CD14-positive monocyte (primary cell): ENCODE results near the gene NADK2. TPM values are rescaled to one million over a fixed set of nuclear protein-coding genes. Genes with fewer than 3 reads are reported as not detected.

Experiments used
- DNase-seq, 3 donors: peaks; one replicate each; pipeline ENCODE4 v3.0.0-alpha.2; 2011 to 2022
- H2AFZ ChIP-seq: 2 replicates; pipeline ENCODE4 v1.6.0; 2012; ENCODE audit warnings: mild to moderate bottlenecking, low read depth, low read length, inconsistent platforms; ENCODE audit not compliant: insufficient read depth, poor library complexity, severe bottlenecking
- H3K27ac ChIP-seq, 2 donors: 1 replicate in 1 of 2; 2 replicates in 1 of 2; pipeline ENCODE4 v1.5.1; 2012 to 2013; ENCODE audit warnings: low read length in 2 of 2, control low read depth in 1 of 2, inconsistent platforms in 1 of 2, low read depth in 1 of 2, mild to moderate bottlenecking in 1 of 2
- H3K27me3 ChIP-seq, 2 donors: one replicate each; pipeline versions ENCODE4 v1.6.0 to v1.6.1; 2011 to 2013; ENCODE audit warnings: low read length in 2 of 2; ENCODE audit not compliant: control insufficient read depth in 2 of 2, insufficient read depth in 2 of 2
- H3K36me3 ChIP-seq, 2 donors: replicated peaks in 1 of 2; 1 replicate in 1 of 2; 2 replicates in 1 of 2; pipeline versions ENCODE4 v1.5.1 to v1.6.1; 2012 to 2013; ENCODE audit warnings: low read length in 2 of 2, control low read depth in 1 of 2, inconsistent platforms in 1 of 2, mild to moderate bottlenecking in 1 of 2; ENCODE audit not compliant: insufficient read depth in 2 of 2, control insufficient read depth in 1 of 2
- H3K4me1 ChIP-seq, 2 donors: 1 replicate in 1 of 2; 2 replicates in 1 of 2; pipeline versions ENCODE4 v1.5.1 to v1.6.1; 2012 to 2013; ENCODE audit warnings: low read length in 2 of 2, control low read depth in 1 of 2, inconsistent platforms in 1 of 2, mild to moderate bottlenecking in 1 of 2, moderate library complexity in 1 of 2; ENCODE audit not compliant: insufficient read depth in 2 of 2, control insufficient read depth in 1 of 2
- H3K4me2 ChIP-seq: replicated peaks from 2 replicates; pipeline ENCODE3; 2012; ENCODE audit warnings: low read length, moderate library complexity, mild to moderate bottlenecking; ENCODE audit not compliant: poor library complexity, severe bottlenecking; ENCODE audit errors: extremely low read depth
- H3K4me3 ChIP-seq, 3 experiments: fragments of 200-600 bp in 1 of 3; sonication (generic) in 1 of 3; replicated peaks in 1 of 3; 1 replicate in 2 of 3; 2 replicates in 1 of 3; pipeline ENCODE4 v1.5.1; 2011 to 2013; ENCODE audit warnings: low read length in 3 of 3, mild to moderate bottlenecking in 3 of 3, control low read depth in 2 of 3, low read depth in 2 of 3, inconsistent platforms in 1 of 3, moderate library complexity in 1 of 3
- H3K79me2 ChIP-seq: 2 replicates; pipeline ENCODE4 v1.6.0; 2012; ENCODE audit warnings: mild to moderate bottlenecking, control low read depth, inconsistent platforms, low read length, moderate library complexity; ENCODE audit not compliant: insufficient read depth
- H3K9ac ChIP-seq: 2 replicates; pipeline ENCODE4 v1.6.0; 2017; ENCODE audit warnings: low read length, mild to moderate bottlenecking; ENCODE audit not compliant: insufficient read depth, poor library complexity, severe bottlenecking
- H3K9me3 ChIP-seq, 2 donors: replicated peaks in 1 of 2; 1 replicate in 1 of 2; 2 replicates in 1 of 2; pipeline versions ENCODE4 v1.5.1 to v1.6.1; 2012 to 2013; ENCODE audit warnings: low read length in 2 of 2, control low read depth in 1 of 2; ENCODE audit not compliant: control insufficient read depth in 1 of 2, insufficient read depth in 1 of 2
- H4K20me1 ChIP-seq: 2 replicates; pipeline ENCODE4 v1.6.0; 2012; ENCODE audit warnings: mild to moderate bottlenecking, low read length, control low read depth, moderate library complexity; ENCODE audit not compliant: insufficient read depth
- H3K27ac Mint-ChIP-seq, 7 donors: one replicate each; pipeline ENCODE4 v1.8.0; 2020; ENCODE audit warnings: mild to moderate bottlenecking in 7 of 7, mixed read lengths in 7 of 7, moderate library complexity in 6 of 7, inconsistent platforms in 2 of 7
- H3K27me3 Mint-ChIP-seq, 3 donors: one replicate each; pipeline ENCODE4 v1.8.0; 2021 to 2022; ENCODE audit warnings: low read depth in 3 of 3, mild to moderate bottlenecking in 3 of 3, mixed read lengths in 3 of 3, moderate library complexity in 3 of 3, inconsistent platforms in 1 of 3
- H3K36me3 Mint-ChIP-seq, 2 donors: one replicate each; pipeline ENCODE4 v1.8.0; 2020; ENCODE audit warnings: mixed read lengths in 2 of 2, inconsistent platforms in 1 of 2, mild to moderate bottlenecking in 1 of 2
- H3K4me1 Mint-ChIP-seq: one replicate; pipeline ENCODE4 v1.8.0; 2020; ENCODE audit warnings: mild to moderate bottlenecking, mixed read lengths
- H3K4me3 Mint-ChIP-seq, 2 donors: one replicate each; pipeline ENCODE4 v1.8.0; 2020; ENCODE audit warnings: mild to moderate bottlenecking in 2 of 2, mixed read lengths in 2 of 2, moderate library complexity in 1 of 2
- H3K9me3 Mint-ChIP-seq, 7 donors: one replicate each; pipeline ENCODE4 v1.8.0; 2020 to 2022; ENCODE audit warnings: mixed read lengths in 7 of 7, mild to moderate bottlenecking in 6 of 7, moderate library complexity in 6 of 7, inconsistent platforms in 2 of 7
- WGBS: methylation state at CpG from one replicate; pipeline ENCODE4 v1.1.5; 2013; ENCODE audit warnings: missing lambda C conversion rate; ENCODE audit not compliant: insufficient coverage; 5-methylcytosine and 5-hydroxymethylcytosine counted together
- intact Hi-C, 2 donors: fragments of 100-400 bp; cut with micrococcal nuclease; formaldehyde crosslinking; loops; one replicate each; pipeline versions ENCODE4 v1.15.0 to v1.15.1; 2023
- polyA plus RNA-seq, 3 donors: library from polyadenylated mRNA; depleted of rRNA in 1 of 3; unstranded in 2 of 3; stranded (reverse) in 1 of 3; fragments of 300-500 nt in 2 of 3; fragments of >200 nt in 1 of 3; fragmentation: Illumina TruSeq in 2 of 3; gene quantifications; 1 replicate in 2 of 3; 2 replicates in 1 of 3; pipeline ENCODE4 v1.2.3, GENCODE V29; 2012 to 2021
- TF ChIP-seq, protein P1 (sequence below): fragments of 200-600 bp; IDR thresholded peaks from one replicate; pipeline ENCODE4 v1.8.0; 2022; ENCODE audit warnings: antibody characterized with exemption, mild to moderate bottlenecking

Gene NADK2
- polyA plus RNA-seq, 3 donors, result 2.6 to 5.9 (median 3.3) TPM

- DNase-seq, result no peak
- WGBS, result no CpG with 5 or more reads among the region's 3 CpGs
- peaks cover 47 to 48% of the 10 kb centered on the region in 2 donors for H3K36me3 Mint-ChIP-seq
These were observed 27.3 kb downstream of the NADK2 start for GRCh38 chr5:36214436-36214835.

DNA sequence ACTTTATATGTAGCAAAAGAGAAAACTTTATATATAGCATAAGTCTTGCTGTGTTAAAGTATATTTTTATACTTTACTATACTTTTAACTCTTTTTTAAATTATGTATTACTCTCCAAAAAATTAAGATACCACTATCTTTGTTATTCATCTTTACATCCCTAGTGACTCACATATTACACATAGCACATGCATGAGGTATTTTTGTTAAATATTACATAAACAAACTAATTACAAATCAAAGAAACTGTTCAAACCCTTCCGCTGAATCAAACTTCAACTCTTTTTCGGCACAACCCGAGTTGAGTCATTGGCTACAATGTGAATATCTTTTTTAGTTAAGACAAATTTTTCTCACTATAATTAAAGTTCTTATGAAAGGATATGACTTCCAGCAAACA lies 32.1 kb downstream of the NADK2 start:
- Mint-ChIP-seq H3K27ac (no peak overlapping the region), H3K27me3 (peaks cover 0 to 3% (median 1%) of the 10 kb centered on the region in 3 donors), H3K4me3 (no peak overlapping the region), H3K9me3 (peaks cover 0 to 2% (median 0%) of the 10 kb centered on the region in 7 donors), H3K36me3 (peaks cover 34 to 38% of the 10 kb centered on the region in 2 donors), H3K4me1 (no peaks in the 10 kb centered on the region)
- intact Hi-C loops, result no loop called here
- Histone ChIP-seq H3K9ac (no peak overlapping the region), H3K9me3 (no peaks in the 10 kb centered on the region), H4K20me1 (no peaks in the 10 kb centered on the region), H3K4me3 (no peak overlapping the region), H3K27me3 (no peaks in the 10 kb centered on the region), H3K27ac (no peak overlapping the region), H2AFZ (no peak overlapping the region), H3K4me1 (no peaks in the 10 kb centered on the region), H3K36me3 (peaks cover 19 to 57% of the 10 kb centered on the region in 2 donors), H3K79me2 (no peaks in the 10 kb centered on the region), H3K4me2 (no peak overlapping the region)
- DNase-seq, result no peak
- TF ChIP-seq, protein P1, sequence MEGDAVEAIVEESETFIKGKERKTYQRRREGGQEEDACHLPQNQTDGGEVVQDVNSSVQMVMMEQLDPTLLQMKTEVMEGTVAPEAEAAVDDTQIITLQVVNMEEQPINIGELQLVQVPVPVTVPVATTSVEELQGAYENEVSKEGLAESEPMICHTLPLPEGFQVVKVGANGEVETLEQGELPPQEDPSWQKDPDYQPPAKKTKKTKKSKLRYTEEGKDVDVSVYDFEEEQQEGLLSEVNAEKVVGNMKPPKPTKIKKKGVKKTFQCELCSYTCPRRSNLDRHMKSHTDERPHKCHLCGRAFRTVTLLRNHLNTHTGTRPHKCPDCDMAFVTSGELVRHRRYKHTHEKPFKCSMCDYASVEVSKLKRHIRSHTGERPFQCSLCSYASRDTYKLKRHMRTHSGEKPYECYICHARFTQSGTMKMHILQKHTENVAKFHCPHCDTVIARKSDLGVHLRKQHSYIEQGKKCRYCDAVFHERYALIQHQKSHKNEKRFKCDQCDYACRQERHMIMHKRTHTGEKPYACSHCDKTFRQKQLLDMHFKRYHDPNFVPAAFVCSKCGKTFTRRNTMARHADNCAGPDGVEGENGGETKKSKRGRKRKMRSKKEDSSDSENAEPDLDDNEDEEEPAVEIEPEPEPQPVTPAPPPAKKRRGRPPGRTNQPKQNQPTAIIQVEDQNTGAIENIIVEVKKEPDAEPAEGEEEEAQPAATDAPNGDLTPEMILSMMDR, result no peak
- WGBS, result no CpG with 5 or more reads among the region's 3 CpGs

More at GRCh38 chr5:36214436-36214835, 27.3 kb downstream of the NADK2 start:
- H3K9me3 Mint-ChIP-seq, result no peaks in the 10 kb centered on the region
- TF ChIP-seq, protein P1, result no peak
- Histone ChIP-seq H3K4me3 (no peak overlapping the region), H3K79me2 (no peaks in the 10 kb centered on the region), H2AFZ (no peak overlapping the region), H3K36me3 (peaks cover 23 to 71% of the 10 kb centered on the region in 2 donors), H3K4me2 (no peak overlapping the region), H4K20me1 (no peaks in the 10 kb centered on the region), H3K27ac (no peak overlapping the region), H3K9ac (no peak overlapping the region), H3K9me3 (no peaks in the 10 kb centered on the region), H3K27me3 (no peaks in the 10 kb centered on the region), H3K4me1 (no peaks in the 10 kb centered on the region)
- H3K27me3 Mint-ChIP-seq, result no peaks in the 10 kb centered on the region
- no peak overlapping the region for H3K4me3 Mint-ChIP-seq
- H3K27ac Mint-ChIP-seq, result no peak overlapping the region
- intact Hi-C loops, result no loop called here
- no peaks in the 10 kb centered on the region for H3K4me1 Mint-ChIP-seq
